Spleen (tissue), 7 donors: ENCODE measurements around the gene HOXC13.

Experiments
- POLR2A ChIP-seq, 3 donors: fragments of 450-650 bp; IDR thresholded peaks; one replicate each; pipeline ENCODE4 v1.5.1; 2017; ENCODE audit warnings: antibody characterized with exemption in 3 of 3, mild to moderate bottlenecking in 1 of 3
- POLR2AphosphoS5 ChIP-seq, 3 donors: sonication (generic); formaldehyde crosslinking; IDR thresholded peaks; one replicate each; pipeline ENCODE4 v1.5.1; 2017; ENCODE audit warnings: antibody characterized with exemption in 3 of 3
- TF ChIP-seq, protein P1 (sequence below), 11 experiments: fragments of 200-600 bp in 7 of 11; fragments of 450-650 bp in 4 of 11; sonication (generic) in 4 of 11; IDR thresholded peaks in 8 of 11; conservative IDR thresholded peaks in 3 of 11; 1 replicate in 7 of 11; 2 replicates in 4 of 11; pipeline versions ENCODE4 v1.4.0 to v1.8.0; 2016 to 2021; ENCODE audit warnings: antibody characterized with exemption in 11 of 11, inconsistent platforms in 4 of 11, mild to moderate bottlenecking in 1 of 11
- donor health status: DM: no; HTN: no; CAD: no; lungs with moderate emphysema.
- donor health status: DM: no; HTN: no; CAD: no.
- donor health status: DM: no; HTN: no; CAD: no.

DNA sequence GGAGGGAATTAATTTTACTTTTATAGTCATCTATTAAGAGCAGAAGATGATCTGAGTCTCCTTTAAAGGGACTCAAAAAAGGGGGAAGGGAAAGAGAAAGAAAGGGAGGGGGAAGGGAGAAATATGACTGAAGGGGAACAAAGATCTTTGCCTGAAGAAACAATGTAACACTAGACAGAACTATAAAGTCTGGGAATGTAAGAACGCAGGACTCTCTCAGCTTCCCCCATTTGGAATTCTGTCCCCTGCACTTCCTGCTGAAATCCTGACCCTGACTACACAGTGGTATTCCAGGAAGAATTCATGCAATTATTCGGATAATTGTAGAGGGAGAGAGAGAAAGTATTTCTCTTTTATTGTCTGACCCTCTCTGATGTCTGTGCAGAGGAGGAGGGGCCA is 25.7 kb downstream of the HOXC13 start:
- TF ChIP-seq POLR2A (IDR thresholded peaks at IDR 0.05), result no peak
- TF ChIP-seq, protein P1, sequence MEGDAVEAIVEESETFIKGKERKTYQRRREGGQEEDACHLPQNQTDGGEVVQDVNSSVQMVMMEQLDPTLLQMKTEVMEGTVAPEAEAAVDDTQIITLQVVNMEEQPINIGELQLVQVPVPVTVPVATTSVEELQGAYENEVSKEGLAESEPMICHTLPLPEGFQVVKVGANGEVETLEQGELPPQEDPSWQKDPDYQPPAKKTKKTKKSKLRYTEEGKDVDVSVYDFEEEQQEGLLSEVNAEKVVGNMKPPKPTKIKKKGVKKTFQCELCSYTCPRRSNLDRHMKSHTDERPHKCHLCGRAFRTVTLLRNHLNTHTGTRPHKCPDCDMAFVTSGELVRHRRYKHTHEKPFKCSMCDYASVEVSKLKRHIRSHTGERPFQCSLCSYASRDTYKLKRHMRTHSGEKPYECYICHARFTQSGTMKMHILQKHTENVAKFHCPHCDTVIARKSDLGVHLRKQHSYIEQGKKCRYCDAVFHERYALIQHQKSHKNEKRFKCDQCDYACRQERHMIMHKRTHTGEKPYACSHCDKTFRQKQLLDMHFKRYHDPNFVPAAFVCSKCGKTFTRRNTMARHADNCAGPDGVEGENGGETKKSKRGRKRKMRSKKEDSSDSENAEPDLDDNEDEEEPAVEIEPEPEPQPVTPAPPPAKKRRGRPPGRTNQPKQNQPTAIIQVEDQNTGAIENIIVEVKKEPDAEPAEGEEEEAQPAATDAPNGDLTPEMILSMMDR (IDR thresholded peaks at IDR 0.05 in 8 of 11, conservative IDR thresholded peaks at IDR 0.05 in 3 of 11), result no peak
- no peak for TF ChIP-seq POLR2AphosphoS5 (IDR thresholded peaks at IDR 0.05)
